ENCODE results near the gene NPHS2.
"Not testable (repeated sequence)": the region's sequence is repeated elsewhere in the genome, so short reads cannot be mapped to it uniquely, and the experiment has no call there.

The NPHS2 gene

GRCh38 chr1:179583771-179584320 lies 8.1 kb upstream of the NPHS2 start:
- H3K4me3 ChIP-seq = no peak overlapping the region
- DNase-seq (ENCODE audit: low spot score in 2 of 2) = no peak
- no peaks in the 10 kb centered on the region for H3K27me3 ChIP-seq (ENCODE audit: low read depth)
- H3K9me3 ChIP-seq = no peaks in the 10 kb centered on the region
- in situ Hi-C loops (cut with MboI; ENCODE audit: low sequenced_read_pairs) = no loop called here
- no peaks in the 10 kb centered on the region for H3K4me1 ChIP-seq
- H3K36me3 ChIP-seq (replicated peaks) = no peaks in the 10 kb centered on the region

DNA sequence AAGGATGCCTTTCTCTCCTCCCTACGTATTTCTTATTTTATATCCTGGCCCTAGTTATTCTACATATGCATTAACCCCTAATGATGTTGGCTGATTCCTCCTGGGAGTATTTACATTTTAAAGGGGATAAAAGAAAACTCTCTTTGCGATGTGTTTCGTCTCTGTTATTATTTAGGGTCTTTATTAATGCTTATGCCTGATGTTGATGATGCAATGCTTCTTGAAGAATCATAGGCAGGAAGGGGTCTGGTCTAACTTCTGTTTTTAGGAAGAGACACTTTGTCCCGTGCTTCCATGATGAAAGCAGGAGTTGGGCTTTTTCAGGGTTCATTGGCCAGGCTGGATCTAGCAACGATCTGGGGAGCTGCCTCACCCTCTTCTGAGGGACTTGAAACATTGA lies 761 bp upstream of the NPHS2 start:
- H3K4me3 ChIP-seq = no peak overlapping the region
- in situ Hi-C loops (cut with MboI; ENCODE audit: low sequenced_read_pairs) = no loop called here
- H3K36me3 ChIP-seq (replicated peaks) = no peaks in the 10 kb centered on the region
- no peaks in the 10 kb centered on the region for H3K4me1 ChIP-seq
- no peaks in the 10 kb centered on the region for H3K9me3 ChIP-seq
- DNase-seq (ENCODE audit: low spot score in 2 of 2) = no peak
- H3K27me3 ChIP-seq (ENCODE audit: low read depth) = peaks cover 25% of the 10 kb centered on the region

GRCh38 chr1:179558078-179558477 lies 17.7 kb downstream of the NPHS2 start:
- H3K4me3 ChIP-seq = no peak overlapping the region
- H3K4me1 ChIP-seq = no peaks in the 10 kb centered on the region
- no peaks in the 10 kb centered on the region for H3K27me3 ChIP-seq (ENCODE audit: low read depth)
- in situ Hi-C loops (cut with MboI; ENCODE audit: low sequenced_read_pairs) = no loop called here
- DNase-seq (ENCODE audit: low spot score in 2 of 2) = no peak
- H3K36me3 ChIP-seq (replicated peaks) = no peaks in the 10 kb centered on the region
- H3K9me3 ChIP-seq = no peaks in the 10 kb centered on the region

- no peaks in the 10 kb centered on the region for H3K4me1 ChIP-seq
- no peak overlapping the region for H3K4me3 ChIP-seq
- H3K9me3 ChIP-seq = no peaks in the 10 kb centered on the region
- H3K27me3 ChIP-seq (ENCODE audit: low read depth) = no peaks in the 10 kb centered on the region
- no peak for DNase-seq (ENCODE audit: low spot score in 2 of 2)
- in situ Hi-C loops (cut with MboI; ENCODE audit: low sequenced_read_pairs) = no loop called here
- H3K36me3 ChIP-seq (replicated peaks) = no peaks in the 10 kb centered on the region
Measured at GRCh38 chr1:179554427-179554826, 21.3 kb downstream of the NPHS2 start.

GRCh38 chr1:179550746-179551682 lies 24.7 kb downstream of the NPHS2 start:
- Histone ChIP-seq H3K4me1 (no peaks in the 10 kb centered on the region), H3K9me3 (no peaks in the 10 kb centered on the region), H3K4me3 (no peak overlapping the region), H3K36me3 (replicated peaks) (no peaks in the 10 kb centered on the region), H3K27me3 (ENCODE audit: low read depth) (no peaks in the 10 kb centered on the region)
- no peak for DNase-seq (ENCODE audit: low spot score in 2 of 2)
- in situ Hi-C loops (cut with MboI; ENCODE audit: low sequenced_read_pairs) = no loop called here

DNA sequence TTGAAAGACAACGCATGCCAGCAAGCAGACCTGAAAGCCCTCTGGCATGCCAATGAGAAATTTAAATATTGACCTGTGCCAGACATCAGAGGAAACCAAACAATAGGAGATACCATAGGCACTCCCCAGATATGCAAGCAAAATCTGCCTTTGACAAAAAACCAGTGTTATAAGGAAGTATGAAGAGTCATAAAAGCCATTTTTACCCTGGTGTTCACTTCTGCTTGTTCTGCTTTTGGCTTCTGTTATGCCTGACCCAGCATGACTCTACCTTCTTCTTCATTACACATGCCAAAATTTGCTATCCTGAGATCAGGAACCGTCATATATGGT lies 26.4 kb downstream of the NPHS2 start:
- Histone ChIP-seq H3K4me3 (no peak overlapping the region), H3K27me3 (ENCODE audit: low read depth) (no peaks in the 10 kb centered on the region), H3K36me3 (replicated peaks) (no peaks in the 10 kb centered on the region), H3K4me1 (no peaks in the 10 kb centered on the region), H3K9me3 (no peaks in the 10 kb centered on the region)
- in situ Hi-C loops (cut with MboI; ENCODE audit: low sequenced_read_pairs) = no loop called here
- no peak for DNase-seq (ENCODE audit: low spot score in 2 of 2)

DNA sequence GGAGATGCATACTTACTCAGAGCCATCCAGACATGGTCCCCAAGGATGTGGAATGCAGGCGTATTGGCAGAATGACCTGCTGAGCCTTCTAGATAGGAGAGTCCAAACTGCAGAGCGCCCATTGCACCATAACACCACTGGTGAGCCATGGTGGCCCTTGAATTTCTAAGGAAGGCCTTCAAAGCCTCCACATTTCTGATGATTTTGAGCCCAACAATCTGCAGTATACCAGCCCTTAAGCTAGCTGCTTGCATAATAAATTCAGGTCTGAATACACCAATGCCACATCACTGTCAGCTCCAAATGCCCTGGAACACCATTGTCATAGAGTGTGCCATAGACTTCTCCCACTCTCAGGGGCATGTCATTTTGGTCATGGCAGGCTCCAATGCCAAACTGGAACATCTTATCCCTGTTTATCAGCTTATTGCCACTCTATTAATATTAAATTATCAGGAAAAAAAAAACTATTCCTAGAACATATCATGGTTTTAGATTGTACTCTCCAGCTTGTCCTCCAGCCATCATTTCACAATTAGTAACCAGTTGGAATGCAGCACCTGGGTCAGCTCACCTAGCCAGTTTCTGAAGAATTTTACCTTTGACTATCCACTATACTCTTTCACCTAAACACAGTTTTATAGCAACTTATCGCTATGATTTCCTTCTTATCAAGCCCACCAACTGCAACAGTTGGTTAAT lies 26.9 kb downstream of the NPHS2 start:
- in situ Hi-C loops (cut with MboI; ENCODE audit: low sequenced_read_pairs) = no loop called here
- no peaks in the 10 kb centered on the region for H3K36me3 ChIP-seq (replicated peaks)

DNA sequence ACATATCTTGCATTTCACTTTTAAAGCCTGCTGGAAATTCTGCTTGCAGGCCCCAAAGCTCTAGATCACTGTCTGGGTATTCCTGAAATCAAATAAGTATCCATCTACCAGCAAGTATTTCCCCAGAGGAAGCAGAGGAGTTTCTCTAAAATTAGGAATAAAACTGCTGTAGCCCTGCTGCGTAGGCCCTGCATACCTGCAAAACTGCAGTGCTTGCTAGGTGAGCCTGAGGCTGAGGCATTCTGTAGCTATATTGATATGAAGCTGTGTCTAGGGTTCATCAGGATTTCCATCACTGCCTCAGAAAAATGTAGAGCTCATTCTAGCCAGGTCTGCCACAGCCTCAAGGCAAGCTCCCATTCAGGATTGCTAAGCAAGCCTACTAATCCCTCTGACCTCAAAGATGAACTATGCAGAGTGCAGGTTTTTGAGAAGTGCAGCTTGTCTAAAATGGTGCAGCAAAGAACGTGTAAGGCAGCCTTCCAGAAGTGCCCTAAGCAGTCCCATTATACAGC lies 28.7 kb downstream of the NPHS2 start:
- Histone ChIP-seq H3K27me3 (ENCODE audit: low read depth) (no peaks in the 10 kb centered on the region), H3K36me3 (replicated peaks) (no peaks in the 10 kb centered on the region)

More for the DNA sequence above, 26.9 kb downstream of the NPHS2 start:
- DNase-seq (ENCODE audit: low spot score in 2 of 2) = no peak
- no peak overlapping the region for H3K4me3 ChIP-seq
- no peaks in the 10 kb centered on the region for H3K27me3 ChIP-seq (ENCODE audit: low read depth)
- no peaks in the 10 kb centered on the region for H3K9me3 ChIP-seq
- H3K4me1 ChIP-seq = no peaks in the 10 kb centered on the region

GRCh38 chr1:179545321-179545720 lies 30.4 kb downstream of the NPHS2 start:
- Histone ChIP-seq H3K9me3 (no peaks in the 10 kb centered on the region), H3K36me3 (replicated peaks) (no peaks in the 10 kb centered on the region), H3K4me3 (no peak overlapping the region), H3K4me1 (no peaks in the 10 kb centered on the region), H3K27me3 (ENCODE audit: low read depth) (0 out of 2 replicates have a peak, but pooled peaks cover 2% of the 10 kb centered on the region)
- in situ Hi-C loops (cut with MboI; ENCODE audit: low sequenced_read_pairs) = no loop called here
- no peak for DNase-seq (ENCODE audit: low spot score in 2 of 2)

More for the DNA sequence above, 28.7 kb downstream of the NPHS2 start:
- no peak for DNase-seq (ENCODE audit: low spot score in 2 of 2)
- Histone ChIP-seq H3K4me1 (no peaks in the 10 kb centered on the region), H3K4me3 (no peak overlapping the region), H3K9me3 (no peaks in the 10 kb centered on the region)
- in situ Hi-C loops (cut with MboI; ENCODE audit: low sequenced_read_pairs) = no loop called here

DNA sequence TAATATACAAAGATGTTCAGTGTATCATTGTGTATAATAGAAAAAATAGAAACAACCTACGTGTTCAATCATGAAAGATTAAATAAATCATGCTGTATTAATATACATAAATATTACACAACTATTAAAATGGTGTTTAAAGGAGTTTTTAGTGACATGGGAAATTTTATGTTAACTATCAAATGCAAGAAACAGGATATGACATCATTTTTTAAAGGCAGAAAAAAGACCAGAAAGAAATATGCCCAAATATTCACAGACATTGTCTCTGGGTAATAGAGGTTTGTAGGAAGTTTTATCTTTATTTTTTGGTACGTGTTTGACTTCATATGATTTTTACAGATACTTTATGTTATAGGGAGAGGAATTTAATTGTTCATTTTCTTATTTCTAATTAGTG lies 34.0 kb downstream of the NPHS2 start:
- no peaks in the 10 kb centered on the region for H3K36me3 ChIP-seq (replicated peaks)
- no peaks in the 10 kb centered on the region for H3K4me1 ChIP-seq

GRCh38 chr1:179530352-179530751 lies 45.4 kb downstream of the NPHS2 start:
- DNase-seq (ENCODE audit: low spot score in 2 of 2) = no peak
- peaks cover 9% of the 10 kb centered on the region; the same call in 1 of the 2 replicates for H3K27me3 ChIP-seq (ENCODE audit: low read depth)
- in situ Hi-C loops (cut with MboI; ENCODE audit: low sequenced_read_pairs) = no loop called here

More for the DNA sequence above, 34.0 kb downstream of the NPHS2 start:
- DNase-seq (ENCODE audit: low spot score in 2 of 2) = no peak
- Histone ChIP-seq H3K27me3 (ENCODE audit: low read depth) (0 out of 2 replicates have a peak, but pooled peaks cover 2% of the 10 kb centered on the region), H3K4me3 (no peak overlapping the region), H3K9me3 (no peaks in the 10 kb centered on the region)
- in situ Hi-C loops (cut with MboI; ENCODE audit: low sequenced_read_pairs) = no loop called here

DNA sequence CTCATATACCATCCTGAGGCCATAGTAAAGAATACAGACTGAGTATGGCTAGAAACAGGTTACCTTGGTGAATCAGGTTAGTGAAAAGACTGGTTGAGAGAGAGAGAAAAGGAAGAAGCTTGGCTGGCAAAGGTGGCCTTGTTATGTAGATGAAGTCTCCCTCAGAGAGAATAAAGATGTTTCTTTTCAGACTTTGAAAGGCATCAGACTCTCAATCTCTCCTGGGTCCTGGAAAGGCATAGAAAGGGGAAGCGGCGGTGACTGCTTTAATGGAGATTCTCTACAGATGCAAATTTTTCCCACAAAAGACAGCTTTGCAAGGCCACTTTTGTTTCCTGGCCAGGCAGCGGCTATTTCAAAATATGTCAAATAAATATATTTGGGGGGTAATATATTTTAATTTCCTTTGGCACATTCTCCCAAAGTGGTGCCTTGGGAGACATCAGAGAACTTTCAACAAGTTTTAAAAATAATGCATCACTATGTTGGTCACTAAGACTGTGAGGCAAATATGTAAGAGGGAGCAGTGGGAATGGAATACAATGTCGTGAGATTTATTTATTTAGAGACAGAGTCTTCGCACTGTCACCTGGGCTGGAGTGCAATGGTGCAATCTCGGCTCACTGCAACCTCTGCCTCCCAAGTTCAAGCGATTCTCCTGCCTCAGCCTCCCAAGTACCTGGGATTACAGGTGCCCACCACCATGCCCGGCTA lies 46.1 kb downstream of the NPHS2 start:
- in situ Hi-C loops (cut with MboI; ENCODE audit: low sequenced_read_pairs) = no loop called here

More at GRCh38 chr1:179530352-179530751, 45.4 kb downstream of the NPHS2 start:
- Histone ChIP-seq H3K9me3 (no peaks in the 10 kb centered on the region), H3K36me3 (replicated peaks) (no peaks in the 10 kb centered on the region), H3K4me3 (no peak overlapping the region), H3K4me1 (peaks cover 7% of the 10 kb centered on the region)

DNA sequence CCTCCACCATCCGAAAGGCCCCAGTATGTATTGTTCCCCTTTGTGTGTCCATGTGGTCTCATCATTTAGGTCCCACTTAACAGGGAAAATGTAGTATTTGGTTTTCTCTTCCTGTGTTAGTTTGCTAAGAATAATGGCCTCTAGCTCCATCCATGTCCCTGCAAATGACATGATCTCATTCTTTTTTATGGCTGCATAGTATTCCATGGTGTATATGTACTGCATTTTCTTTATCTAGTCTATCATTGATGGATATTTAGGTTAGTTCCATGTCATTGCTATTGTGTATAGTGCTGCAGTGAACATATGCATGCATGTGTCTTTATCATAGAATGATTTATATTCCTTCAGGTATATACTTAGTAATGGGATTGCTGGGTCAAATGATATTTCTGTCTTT lies 57.2 kb downstream of the NPHS2 start:
- H3K4me1 ChIP-seq; DNase-seq (ENCODE audit: low spot score in 2 of 2); H3K27me3 ChIP-seq (ENCODE audit: low read depth); in situ Hi-C loops (cut with MboI; ENCODE audit: low sequenced_read_pairs); H3K36me3 ChIP-seq (replicated peaks); H3K4me3 ChIP-seq; H3K9me3 ChIP-seq: not testable (repeated sequence)

More for the DNA sequence above, 46.1 kb downstream of the NPHS2 start:
- Histone ChIP-seq H3K27me3 (ENCODE audit: low read depth) (peaks cover 9% of the 10 kb centered on the region; the same call in 1 of the 2 replicates), H3K4me3 (no peak overlapping the region), H3K4me1 (peaks cover 7% of the 10 kb centered on the region), H3K9me3 (no peaks in the 10 kb centered on the region), H3K36me3 (replicated peaks) (no peaks in the 10 kb centered on the region)
- peak; percentile 67 to 83 for DNase-seq (ENCODE audit: low spot score in 2 of 2)
